ENCODE measurements around the gene LHFPL6.

GRCh38 chr13:39321574-39321973 is 281.4 kb downstream of the LHFPL6 start:
- TF ChIP-seq CTCF (IDR thresholded peaks at IDR 0.05) (no peak), POLR2A (IDR thresholded peaks at IDR 0.05) (no peak)
